ENCODE data around the gene ATG3.
"Not testable (repeated sequence)": the region's sequence is repeated elsewhere in the genome, so short reads cannot be mapped to it uniquely, and the experiment has no call there.

Gene ATG3

DNA sequence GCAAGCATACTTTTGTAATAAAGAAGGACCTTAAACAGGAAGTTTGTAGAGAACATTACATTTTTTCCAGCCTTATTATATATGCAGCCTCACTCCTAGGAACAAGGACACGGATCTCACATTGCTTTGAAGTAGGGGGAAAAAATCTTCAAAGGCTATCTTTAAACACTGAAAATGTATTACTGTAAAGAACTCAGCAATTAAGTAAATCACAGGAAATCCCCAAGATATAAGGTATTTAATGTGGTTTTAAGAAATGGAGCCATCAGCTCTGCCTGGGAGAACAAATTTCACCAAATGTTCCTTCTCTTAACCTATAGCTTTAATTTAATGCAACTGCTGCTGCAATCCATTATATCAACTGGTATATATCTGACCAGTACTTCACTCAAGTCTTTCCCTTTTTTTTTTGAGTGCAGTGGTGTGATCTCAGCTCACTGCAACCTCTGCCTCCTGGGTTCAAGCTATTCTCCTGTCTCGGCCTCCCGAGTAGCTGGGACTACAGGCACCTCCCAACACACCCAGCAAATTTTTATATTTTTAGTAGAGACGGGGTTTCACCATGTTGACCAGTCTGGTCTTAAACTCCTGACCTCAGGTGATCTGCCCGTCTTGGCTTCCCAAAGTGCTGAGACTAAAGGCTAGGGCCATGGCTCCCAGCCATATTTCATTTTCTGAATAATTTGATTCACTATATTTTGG lies 65.2 kb downstream of the ATG3 start:
- H2AK5ac ChIP-seq (ENCODE audit: low read length), result no peak overlapping the region
- no peak overlapping the region for H3K4ac ChIP-seq (ENCODE audit: low read depth, low read length)
- no peaks in the 10 kb centered on the region for H3K36me3 ChIP-seq (ENCODE audit: control insufficient read depth, insufficient read depth, low read length)
- no peak overlapping the region for H4K8ac ChIP-seq (ENCODE audit: low read depth, low read length)
- no peak overlapping the region for H3K18ac ChIP-seq (ENCODE audit: low read length)
- H3K79me1 ChIP-seq (ENCODE audit: low read length), result no peaks in the 10 kb centered on the region
- no peak overlapping the region for H3K4me3 ChIP-seq (ENCODE audit: low read length)
- H3K4me1 ChIP-seq (ENCODE audit: control insufficient read depth, low read depth, low read length), result no peaks in the 10 kb centered on the region
- no peak overlapping the region for H3K9ac ChIP-seq (ENCODE audit: low read length)
- H2BK5ac ChIP-seq (ENCODE audit: low read length), result no peak overlapping the region
- H3K23ac ChIP-seq (ENCODE audit: low read length), result no peak overlapping the region
- DNase-seq, result no peak
- no peak overlapping the region for H3K4me2 ChIP-seq (ENCODE audit: low read length)
- no peak overlapping the region for H3K27ac ChIP-seq (ENCODE audit: low read depth, low read length)
- no peaks in the 10 kb centered on the region for H3K27me3 ChIP-seq (ENCODE audit: insufficient read depth, low read length, poor library complexity)
- WGBS (ENCODE audit: extremely low coverage, insufficient coverage, low lambda C conversion rate), result no CpG with 5 or more reads among the region's 5 CpGs
- no peak overlapping the region for H4K5ac ChIP-seq (ENCODE audit: low read length)
- H2BK15ac ChIP-seq (replicated peaks; ENCODE audit: low read depth), result no peak overlapping the region
- no peaks in the 10 kb centered on the region for H3K79me2 ChIP-seq (ENCODE audit: control insufficient read depth, insufficient read depth, low read length)
- no peak overlapping the region for H3K56ac ChIP-seq (ENCODE audit: low read length)
- no peak overlapping the region for H2BK120ac ChIP-seq (ENCODE audit: low read depth, low read length)

GRCh38 chr3:112494448-112494767 lies 67.4 kb downstream of the ATG3 start:
- not testable (repeated sequence) for H3K36me3 ChIP-seq (ENCODE audit: control insufficient read depth, insufficient read depth, low read length); H3K9ac ChIP-seq (ENCODE audit: low read length); H3K4me2 ChIP-seq (ENCODE audit: low read length); H3K56ac ChIP-seq (ENCODE audit: low read length); H3K79me1 ChIP-seq (ENCODE audit: low read length); H3K27ac ChIP-seq (ENCODE audit: low read depth, low read length); H3K23ac ChIP-seq (ENCODE audit: low read length); H3K4me3 ChIP-seq (ENCODE audit: low read length); H3K4me1 ChIP-seq (ENCODE audit: control insufficient read depth, low read depth, low read length); H3K18ac ChIP-seq (ENCODE audit: low read length); H2BK15ac ChIP-seq (replicated peaks; ENCODE audit: low read depth); H2BK120ac ChIP-seq (ENCODE audit: low read depth, low read length); H4K8ac ChIP-seq (ENCODE audit: low read depth, low read length); H3K27me3 ChIP-seq (ENCODE audit: insufficient read depth, low read length, poor library complexity); H3K79me2 ChIP-seq (ENCODE audit: control insufficient read depth, insufficient read depth, low read length); H2AK5ac ChIP-seq (ENCODE audit: low read length); DNase-seq; H2BK5ac ChIP-seq (ENCODE audit: low read length); H4K5ac ChIP-seq (ENCODE audit: low read length); H3K4ac ChIP-seq (ENCODE audit: low read depth, low read length)
- WGBS (ENCODE audit: extremely low coverage, insufficient coverage, low lambda C conversion rate), result no CpG with 5 or more reads among the region's 3 CpGs

DNA sequence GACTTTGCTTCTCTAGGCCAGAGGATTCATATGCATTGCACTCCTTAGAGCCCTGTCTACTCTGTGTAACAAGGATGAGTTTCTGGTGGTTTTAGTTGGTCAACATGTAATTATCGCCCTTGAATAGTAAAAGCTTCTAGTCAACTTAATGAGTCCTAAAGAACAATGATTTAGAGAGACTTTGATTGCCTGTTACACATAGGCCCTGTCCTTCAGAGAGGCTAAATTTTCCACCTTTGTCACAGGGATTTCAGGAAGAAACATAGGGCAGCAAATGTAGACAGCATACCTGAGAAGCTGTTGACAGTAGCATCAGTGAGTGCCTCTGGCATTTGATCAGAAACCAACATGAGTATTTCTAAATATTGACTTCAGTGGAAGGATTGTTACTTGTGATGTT lies 69.6 kb downstream of the ATG3 start:
- H3K4me2 ChIP-seq (ENCODE audit: low read length), result no peak overlapping the region
- H3K79me1 ChIP-seq (ENCODE audit: low read length), result no peaks in the 10 kb centered on the region
- H3K79me2 ChIP-seq (ENCODE audit: control insufficient read depth, insufficient read depth, low read length), result no peaks in the 10 kb centered on the region
- H4K8ac ChIP-seq (ENCODE audit: low read depth, low read length), result no peak overlapping the region
- no peak overlapping the region for H2BK5ac ChIP-seq (ENCODE audit: low read length)
- no peak overlapping the region for H3K27ac ChIP-seq (ENCODE audit: low read depth, low read length)
- no peak overlapping the region for H3K4ac ChIP-seq (ENCODE audit: low read depth, low read length)
- H3K9ac ChIP-seq (ENCODE audit: low read length), result no peak overlapping the region
- no peak overlapping the region for H2BK15ac ChIP-seq (replicated peaks; ENCODE audit: low read depth)
- H3K18ac ChIP-seq (ENCODE audit: low read length), result no peak overlapping the region
- H3K36me3 ChIP-seq (ENCODE audit: control insufficient read depth, insufficient read depth, low read length), result no peaks in the 10 kb centered on the region
- H3K4me1 ChIP-seq (ENCODE audit: control insufficient read depth, low read depth, low read length), result no peaks in the 10 kb centered on the region
- H3K27me3 ChIP-seq (ENCODE audit: insufficient read depth, low read length, poor library complexity), result no peaks in the 10 kb centered on the region
- WGBS (ENCODE audit: extremely low coverage, insufficient coverage, low lambda C conversion rate), result no CpG with 5 or more reads among the region's 1 CpG
- DNase-seq, result no peak
- H2BK120ac ChIP-seq (ENCODE audit: low read depth, low read length), result no peak overlapping the region
- H3K4me3 ChIP-seq (ENCODE audit: low read length), result no peak overlapping the region
- H2AK5ac ChIP-seq (ENCODE audit: low read length), result no peak overlapping the region
- no peak overlapping the region for H3K56ac ChIP-seq (ENCODE audit: low read length)
- H3K23ac ChIP-seq (ENCODE audit: low read length), result no peak overlapping the region
- no peak overlapping the region for H4K5ac ChIP-seq (ENCODE audit: low read length)

- Histone ChIP-seq H2BK15ac (replicated peaks; ENCODE audit: low read depth) (no peak overlapping the region), H3K4ac (ENCODE audit: low read depth, low read length) (no peak overlapping the region), H3K23ac (ENCODE audit: low read length) (no peak overlapping the region), H3K4me3 (ENCODE audit: low read length) (no peak overlapping the region), H3K79me1 (ENCODE audit: low read length) (no peaks in the 10 kb centered on the region), H3K79me2 (ENCODE audit: control insufficient read depth, insufficient read depth, low read length) (no peaks in the 10 kb centered on the region), H4K5ac (ENCODE audit: low read length) (no peak overlapping the region), H4K8ac (ENCODE audit: low read depth, low read length) (no peak overlapping the region), H3K27me3 (ENCODE audit: insufficient read depth, low read length, poor library complexity) (no peaks in the 10 kb centered on the region), H2BK120ac (ENCODE audit: low read depth, low read length) (no peak overlapping the region), H2AK5ac (ENCODE audit: low read length) (no peak overlapping the region), H3K4me1 (ENCODE audit: control insufficient read depth, low read depth, low read length) (no peaks in the 10 kb centered on the region), H3K9ac (ENCODE audit: low read length) (no peak overlapping the region), H3K4me2 (ENCODE audit: low read length) (no peak overlapping the region), H2BK5ac (ENCODE audit: low read length) (no peak overlapping the region), H3K56ac (ENCODE audit: low read length) (no peak overlapping the region), H3K18ac (ENCODE audit: low read length) (no peak overlapping the region), H3K27ac (ENCODE audit: low read depth, low read length) (no peak overlapping the region), H3K36me3 (ENCODE audit: control insufficient read depth, insufficient read depth, low read length) (no peaks in the 10 kb centered on the region)
- DNase-seq, result no peak
Measured at GRCh38 chr3:112491373-112491772, 70.4 kb downstream of the ATG3 start.

DNA sequence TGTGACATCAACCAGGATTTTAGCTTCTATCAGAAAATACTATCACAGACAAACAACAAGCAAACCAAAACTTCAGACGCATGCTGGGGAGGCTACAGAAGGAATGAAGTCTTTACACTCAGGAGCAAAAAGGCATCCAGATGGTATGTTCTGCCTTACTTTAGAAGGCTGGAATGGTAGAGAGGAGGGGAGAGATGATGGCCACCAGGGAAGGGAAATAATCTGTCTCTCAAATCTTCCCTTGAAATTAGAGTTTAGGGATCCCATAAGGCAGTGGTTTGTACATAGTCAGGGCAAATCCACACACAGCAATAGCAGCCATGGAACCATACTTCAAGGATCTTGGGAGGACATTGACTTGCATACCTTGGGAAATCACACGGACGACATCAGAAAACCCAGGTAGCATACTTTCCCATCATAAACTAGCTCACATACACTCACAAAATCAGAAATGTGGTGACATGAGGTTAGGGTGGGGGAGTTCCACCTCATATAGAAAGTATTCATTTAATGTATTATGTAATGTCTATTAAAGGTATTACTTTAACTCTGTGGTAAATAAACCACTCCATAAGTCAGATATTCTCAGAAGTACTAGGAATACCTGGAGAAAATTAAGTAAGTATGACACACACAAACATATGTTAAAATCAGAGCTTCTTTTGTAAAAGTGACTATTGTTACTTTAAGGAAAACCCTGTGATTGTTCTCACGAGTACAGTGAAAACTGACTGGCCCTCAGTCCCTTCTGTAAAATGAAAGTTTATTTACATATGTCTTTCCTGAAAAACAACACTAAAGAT lies 71.9 kb downstream of the ATG3 start:
- no peak overlapping the region for H2BK120ac ChIP-seq (ENCODE audit: low read depth, low read length)
- no peak overlapping the region for H2BK5ac ChIP-seq (ENCODE audit: low read length)
- H2AK5ac ChIP-seq (ENCODE audit: low read length), result no peak overlapping the region
- H3K27me3 ChIP-seq (ENCODE audit: insufficient read depth, low read length, poor library complexity), result no peaks in the 10 kb centered on the region
- H3K36me3 ChIP-seq (ENCODE audit: control insufficient read depth, insufficient read depth, low read length), result no peaks in the 10 kb centered on the region
- H3K79me2 ChIP-seq (ENCODE audit: control insufficient read depth, insufficient read depth, low read length), result no peaks in the 10 kb centered on the region
- H3K4me2 ChIP-seq (ENCODE audit: low read length), result no peak overlapping the region
- no peak overlapping the region for H4K8ac ChIP-seq (ENCODE audit: low read depth, low read length)
- no peaks in the 10 kb centered on the region for H3K4me1 ChIP-seq (ENCODE audit: control insufficient read depth, low read depth, low read length)
- H3K4me3 ChIP-seq (ENCODE audit: low read length), result no peak overlapping the region
- no peak overlapping the region for H3K9ac ChIP-seq (ENCODE audit: low read length)
- H4K5ac ChIP-seq (ENCODE audit: low read length), result no peak overlapping the region
- H3K27ac ChIP-seq (ENCODE audit: low read depth, low read length), result no peak overlapping the region
- H3K4ac ChIP-seq (ENCODE audit: low read depth, low read length), result no peak overlapping the region
- WGBS (ENCODE audit: extremely low coverage, insufficient coverage, low lambda C conversion rate), result no CpG with 5 or more reads among the region's 4 CpGs
- H3K56ac ChIP-seq (ENCODE audit: low read length), result no peak overlapping the region
- no peak overlapping the region for H3K18ac ChIP-seq (ENCODE audit: low read length)
- no peak overlapping the region for H2BK15ac ChIP-seq (replicated peaks; ENCODE audit: low read depth)
- no peak overlapping the region for H3K23ac ChIP-seq (ENCODE audit: low read length)
- no peak for DNase-seq
- no peaks in the 10 kb centered on the region for H3K79me1 ChIP-seq (ENCODE audit: low read length)
